Ammon's horn (tissue), 1 donor: Measurements from ENCODE around the gene CENPF.
A peak's percentile ranks its signal among the peaks of the same experiment; 100 is the strongest.

Experiments used
- DNase-seq: peaks from one replicate; pipeline ENCODE4 v3.0.0-alpha.2; 2016; ENCODE audit warnings: low spot score

The CENPF gene

GRCh38 chr1:214623430-214623829 is 20.4 kb downstream of the CENPF start:
- DNase-seq = no peak

GRCh38 chr1:214632091-214632490 is 29.1 kb downstream of the CENPF start:
- DNase-seq = no peak

GRCh38 chr1:214633686-214634085 is 30.7 kb downstream of the CENPF start:
- DNase-seq = no peak

- DNase-seq = no peak
These were observed 31.3 kb downstream of the CENPF start for GRCh38 chr1:214634267-214634666.

GRCh38 chr1:214635086-214635485 is 32.1 kb downstream of the CENPF start:
- no peak for DNase-seq

- no peak for DNase-seq
These were observed 32.5 kb downstream of the CENPF start for GRCh38 chr1:214635506-214635905.

- DNase-seq = peak; percentile 38
These were observed 33.4 kb downstream of the CENPF start for GRCh38 chr1:214636436-214636835.

- no peak for DNase-seq
These were observed 34.1 kb downstream of the CENPF start for GRCh38 chr1:214637125-214637524.

- DNase-seq = peak; percentile 43
These were observed 34.9 kb downstream of the CENPF start for GRCh38 chr1:214637722-214638458.

- no peak for DNase-seq
These were observed 35.4 kb downstream of the CENPF start for GRCh38 chr1:214638459-214638807.

- DNase-seq = no peak
These were observed 36.0 kb downstream of the CENPF start for GRCh38 chr1:214638997-214639396.

- DNase-seq = no peak
These were observed 37.6 kb downstream of the CENPF start for GRCh38 chr1:214640431-214641213.

GRCh38 chr1:214641214-214641895 is 38.4 kb downstream of the CENPF start:
- no peak for DNase-seq

GRCh38 chr1:214643030-214643429 is 40.0 kb downstream of the CENPF start:
- no peak for DNase-seq

GRCh38 chr1:214645712-214646111 is 42.7 kb downstream of the CENPF start:
- DNase-seq = no peak

GRCh38 chr1:214648801-214649200 is 45.8 kb downstream of the CENPF start:
- DNase-seq = no peak

- DNase-seq = no peak
These were observed 46.6 kb downstream of the CENPF start for GRCh38 chr1:214649607-214650006.

GRCh38 chr1:214650664-214651063 is 47.7 kb downstream of the CENPF start:
- DNase-seq = no peak

- DNase-seq = no peak
These were observed 54.3 kb downstream of the CENPF start for GRCh38 chr1:214657299-214657698.

GRCh38 chr1:214658175-214658574 is 55.2 kb downstream of the CENPF start:
- no peak for DNase-seq

GRCh38 chr1:214658785-214659184 is 55.8 kb downstream of the CENPF start:
- no peak for DNase-seq

GRCh38 chr1:214660190-214660589 is 57.2 kb downstream of the CENPF start:
- DNase-seq = no peak

GRCh38 chr1:214660900-214661299 is 57.9 kb downstream of the CENPF start:
- DNase-seq = peak; percentile 91
